ENCODE data around the gene PPP1R15B. TPM values are rescaled to one million over a fixed set of nuclear protein-coding genes. Genes with fewer than 3 reads are reported as not detected.

PPP1R15B gene
- polyA plus RNA-seq, 2 of the 4 experiments (the other 2 are of a cell fraction), result 26.9 to 51.9 TPM

DNA sequence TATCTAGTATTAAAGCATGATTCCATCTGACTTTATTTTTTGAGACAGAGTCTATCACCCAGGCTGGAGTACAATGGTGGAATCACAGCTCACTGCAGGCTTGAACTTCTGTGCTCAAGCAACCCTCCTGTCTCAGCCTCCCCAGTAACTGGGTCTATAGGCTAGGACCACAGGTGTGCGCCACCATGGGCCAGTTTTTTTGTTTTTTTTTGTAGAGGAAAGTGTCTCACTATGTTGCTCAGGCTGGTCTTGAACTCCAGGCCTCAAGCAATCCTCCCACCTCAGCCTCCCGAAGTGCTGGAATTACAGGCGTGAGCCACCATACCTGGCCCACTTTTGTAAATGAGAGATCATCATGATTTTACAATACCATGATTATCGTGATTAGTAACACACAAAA is 9.2 kb downstream of the PPP1R15B start:
- no peak overlapping the region for H3K4me2 ChIP-seq
- 90% methylated on average over 4 of the region's 4 CpGs for WGBS (ENCODE audit: missing lambda C conversion rate)
- CTCF ChIA-PET, result interaction anchor here (0.9 to 2.5 kb wide), 3 partner anchors 101 to 240 kb away, joined by 3 to 12 read pairs (median 3); no protein-coding TSS in a partner anchor
- H3K4me1 ChIP-seq, result peaks cover 36% of the 10 kb centered on the region
- POLR2A ChIA-PET, result no interaction called here
- FAIRE-seq (no peak), ATAC-seq (no peak), DNase-seq (ENCODE audit: low read depth in 1 of 2, low spot score in 1 of 2) (no peak)
- TF ChIP-seq JUN (IDR thresholded peaks at IDR 0.05), result 0 out of 5 replicates have a peak, but pooled peaks of 1 of the 2 experiments have one; percentile 14
- no peak for TF ChIP-seq HDAC2 (IDR thresholded peaks at IDR 0.05)
- peak; percentile 29; the same call in 1 of the 2 replicates for TF ChIP-seq POLR2AphosphoS2 (conservative IDR thresholded peaks at IDR 0.05; ENCODE audit: low read length)
- no peak for TF ChIP-seq RAD21 (conservative IDR thresholded peaks at IDR 0.05 in 1 of 2, IDR thresholded peaks at IDR 0.05 in 1 of 2)
- no peak overlapping the region for H3K4me3 ChIP-seq
- H3K9me3 ChIP-seq, result no peaks in the 10 kb centered on the region
- H3K27ac ChIP-seq, result no peak overlapping the region

DNA sequence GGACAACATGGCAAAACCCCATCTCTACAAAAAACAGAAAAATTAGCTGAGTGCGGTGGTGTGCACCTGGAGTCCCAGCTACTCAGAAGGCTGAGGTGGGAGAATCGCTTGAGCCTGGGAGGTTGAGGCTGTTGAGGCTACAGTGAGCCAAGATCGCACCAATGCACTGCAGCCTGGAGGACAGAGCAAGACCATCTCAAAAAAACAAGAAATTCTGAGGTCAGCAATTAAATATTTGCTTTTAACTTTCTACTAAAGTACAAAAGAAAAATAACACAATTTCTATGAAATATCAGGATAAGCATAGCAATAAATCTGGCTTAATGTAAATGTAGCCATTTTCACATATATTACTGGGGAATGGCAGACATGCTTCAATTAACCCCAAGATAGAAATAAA is 9.9 kb downstream of the PPP1R15B start:
- 91% methylated on average over 3 of the region's 3 CpGs for WGBS (ENCODE audit: missing lambda C conversion rate)
- ChIA-PET CTCF (interaction anchor here (1.0 to 5.3 kb wide), 7 partner anchors 9 to 239 kb away, joined by 3 to 85 read pairs (median 11); no protein-coding TSS in a partner anchor), POLR2A (no interaction called here)
- DNase-seq (ENCODE audit: low read depth in 1 of 2, low spot score in 1 of 2) (no peak), ATAC-seq (no peak), FAIRE-seq (no peak)
- no peak overlapping the region for H3K27ac ChIP-seq
- no peak overlapping the region for H3K4me3 ChIP-seq
- no peak overlapping the region for H3K4me2 ChIP-seq
- H3K9me3 ChIP-seq, result no peaks in the 10 kb centered on the region
- H3K4me1 ChIP-seq, result peaks cover 36% of the 10 kb centered on the region
- TF ChIP-seq ZFP36 (IDR thresholded peaks at IDR 0.05; ENCODE audit: borderline replicate concordance, partially characterized antibody) (no peak), POLR2AphosphoS2 (conservative IDR thresholded peaks at IDR 0.05; ENCODE audit: low read length) (peak; percentile 21; the same call in 1 of the 2 replicates), HOXB5 (CRISPR knock-in tag; IDR thresholded peaks at IDR 0.05) (no peak), ESRRA (IDR thresholded peaks at IDR 0.05; ENCODE audit: borderline replicate concordance, low read length) (no peak), POLR2A (IDR thresholded peaks at IDR 0.05; ENCODE audit: low read length) (no peak), MAFK (IDR thresholded peaks at IDR 0.05; ENCODE audit: partially characterized antibody) (peak; percentile 33)

DNA sequence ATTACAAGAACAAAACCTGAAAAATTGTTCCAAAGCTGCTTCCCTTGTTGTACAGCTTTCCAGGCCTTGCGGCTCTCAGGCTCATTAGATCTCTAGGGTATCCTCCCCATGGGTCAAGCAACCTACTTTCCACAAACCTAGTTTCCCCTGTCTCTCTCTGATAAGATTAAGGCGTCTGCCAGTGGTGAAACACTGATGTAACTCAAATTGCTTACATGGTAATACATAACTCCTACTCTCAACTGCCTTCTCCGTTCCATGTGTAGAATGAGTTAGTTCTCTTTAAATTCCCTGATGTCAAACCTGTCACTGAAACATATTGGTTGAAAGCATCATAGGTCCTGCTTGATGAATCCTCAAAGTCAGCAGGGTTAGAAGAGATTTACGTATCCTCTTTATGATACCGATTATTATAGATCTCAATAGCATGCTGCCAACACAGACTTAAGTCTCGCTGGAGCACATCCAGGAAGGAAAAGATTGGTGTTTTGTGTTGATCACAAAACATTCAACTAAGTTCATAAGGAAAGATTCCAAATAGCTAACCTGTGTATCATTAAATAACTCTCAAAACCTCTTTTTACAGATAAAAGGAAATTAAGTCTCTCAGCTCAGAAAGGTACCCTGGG is 10.6 kb downstream of the PPP1R15B start:
- DNase-seq (ENCODE audit: low read depth in 1 of 2, low spot score in 1 of 2) (no peak), FAIRE-seq (no peak), ATAC-seq (no peak)
- H3K4me1 ChIP-seq, result peaks cover 29% of the 10 kb centered on the region
- no peak overlapping the region for H3K4me3 ChIP-seq
- POLR2A ChIA-PET, result no interaction called here
- TF ChIP-seq POLR2A (IDR thresholded peaks at IDR 0.05; ENCODE audit: low read length) (no peak), TFCP2L1 (CRISPR knock-in tag; IDR thresholded peaks at IDR 0.05) (no peak), CBX8 (IDR thresholded peaks at IDR 0.05) (no peak), HOXA7 (CRISPR knock-in tag; IDR thresholded peaks at IDR 0.05) (0 out of 2 replicates have a peak, but pooled peaks have one; percentile 36), RARB (CRISPR knock-in tag; IDR thresholded peaks at IDR 0.05) (0 out of 2 replicates have a peak, but pooled peaks have one; percentile 34), TP53 (CRISPR knock-in tag; IDR thresholded peaks at IDR 0.05) (no peak)
- TF ChIP-seq, protein P1, sequence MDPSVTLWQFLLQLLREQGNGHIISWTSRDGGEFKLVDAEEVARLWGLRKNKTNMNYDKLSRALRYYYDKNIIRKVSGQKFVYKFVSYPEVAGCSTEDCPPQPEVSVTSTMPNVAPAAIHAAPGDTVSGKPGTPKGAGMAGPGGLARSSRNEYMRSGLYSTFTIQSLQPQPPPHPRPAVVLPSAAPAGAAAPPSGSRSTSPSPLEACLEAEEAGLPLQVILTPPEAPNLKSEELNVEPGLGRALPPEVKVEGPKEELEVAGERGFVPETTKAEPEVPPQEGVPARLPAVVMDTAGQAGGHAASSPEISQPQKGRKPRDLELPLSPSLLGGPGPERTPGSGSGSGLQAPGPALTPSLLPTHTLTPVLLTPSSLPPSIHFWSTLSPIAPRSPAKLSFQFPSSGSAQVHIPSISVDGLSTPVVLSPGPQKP (IDR thresholded peaks at IDR 0.05; ENCODE audit: low read depth, low read length), result no peak
- H3K4me2 ChIP-seq, result no peak overlapping the region
- CTCF ChIA-PET, result interaction anchor here (0.7 to 5.3 kb wide), 10 partner anchors 9 to 239 kb away, joined by 3 to 85 read pairs (median 4); no protein-coding TSS in a partner anchor
- 92% methylated on average over 6 of the region's 6 CpGs for WGBS (ENCODE audit: missing lambda C conversion rate)
- H3K27ac ChIP-seq, result no peak overlapping the region
- no peaks in the 10 kb centered on the region for H3K9me3 ChIP-seq

- WGBS (ENCODE audit: missing lambda C conversion rate), result 61% methylated on average over 7 of the region's 7 CpGs
- ATAC-seq, result peak; percentile 92 to 99
- H3K4me2 ChIP-seq, result no peak overlapping the region
- H3K4me1 ChIP-seq, result peaks cover 7% of the 10 kb centered on the region; the same call in 2 of the 3 replicates
- DNase-seq (ENCODE audit: low read depth in 1 of 2, low spot score in 1 of 2), result peak; percentile 93 to 96
- H3K9me3 ChIP-seq, result no peaks in the 10 kb centered on the region
- FAIRE-seq, result no peak
- no peak overlapping the region for H3K27ac ChIP-seq
- TF ChIP-seq ESRRA (IDR thresholded peaks at IDR 0.05; ENCODE audit: borderline replicate concordance, low read length) (no peak), RAD21 (conservative IDR thresholded peaks at IDR 0.05 in 1 of 2, IDR thresholded peaks at IDR 0.05 in 1 of 2) (peak; percentile 71 to 72), ZFP36 (IDR thresholded peaks at IDR 0.05; ENCODE audit: borderline replicate concordance, partially characterized antibody) (no peak), FOXS1 (CRISPR knock-in tag; IDR thresholded peaks at IDR 0.05) (peak; percentile 62; the same call in 1 of the 2 replicates), POLR2AphosphoS2 (conservative IDR thresholded peaks at IDR 0.05; ENCODE audit: low read length) (peak; percentile 72; the same call in 1 of the 2 replicates), SMC3 (IDR thresholded peaks at IDR 0.05) (peak; percentile 83), CBX2 (IDR thresholded peaks at IDR 0.05; ENCODE audit: borderline replicate concordance, low read depth) (no peak), MAX (IDR thresholded peaks at IDR 0.05) (0 out of 2 replicates have a peak, but pooled peaks have one; percentile 34)
- TF ChIP-seq, protein P2, sequence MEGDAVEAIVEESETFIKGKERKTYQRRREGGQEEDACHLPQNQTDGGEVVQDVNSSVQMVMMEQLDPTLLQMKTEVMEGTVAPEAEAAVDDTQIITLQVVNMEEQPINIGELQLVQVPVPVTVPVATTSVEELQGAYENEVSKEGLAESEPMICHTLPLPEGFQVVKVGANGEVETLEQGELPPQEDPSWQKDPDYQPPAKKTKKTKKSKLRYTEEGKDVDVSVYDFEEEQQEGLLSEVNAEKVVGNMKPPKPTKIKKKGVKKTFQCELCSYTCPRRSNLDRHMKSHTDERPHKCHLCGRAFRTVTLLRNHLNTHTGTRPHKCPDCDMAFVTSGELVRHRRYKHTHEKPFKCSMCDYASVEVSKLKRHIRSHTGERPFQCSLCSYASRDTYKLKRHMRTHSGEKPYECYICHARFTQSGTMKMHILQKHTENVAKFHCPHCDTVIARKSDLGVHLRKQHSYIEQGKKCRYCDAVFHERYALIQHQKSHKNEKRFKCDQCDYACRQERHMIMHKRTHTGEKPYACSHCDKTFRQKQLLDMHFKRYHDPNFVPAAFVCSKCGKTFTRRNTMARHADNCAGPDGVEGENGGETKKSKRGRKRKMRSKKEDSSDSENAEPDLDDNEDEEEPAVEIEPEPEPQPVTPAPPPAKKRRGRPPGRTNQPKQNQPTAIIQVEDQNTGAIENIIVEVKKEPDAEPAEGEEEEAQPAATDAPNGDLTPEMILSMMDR (IDR thresholded peaks at IDR 0.05), result peak; percentile 88
- POLR2A ChIA-PET, result interaction anchor here (0.6 to 3.1 kb wide), 8 partner anchors 9 to 107 kb away, joined by 3 to 34 read pairs (median 6); partner anchors contain the start of gene PIK3C2B
- H3K4me3 ChIP-seq, result no peak overlapping the region
- CTCF ChIA-PET, result interaction anchor here (0.6 to 5.4 kb wide), 75 partner anchors 10 to 710 kb away, joined by 3 to 94 read pairs (median 5); partner anchors contain the start of genes ETNK2, GOLT1A, MDM4 and PIK3C2B
Observed at GRCh38 chr1:204398197-204399125, 13.2 kb downstream of the PPP1R15B start.

Measured in A549 (cell line).